ENCODE results near the gene TMEM53. TPM values are rescaled to one million over a fixed set of nuclear protein-coding genes. Genes with fewer than 3 reads are reported as not detected.
A peak's percentile ranks its signal among the peaks of the same experiment; 100 is the strongest.

Gene TMEM53
- polyA plus RNA-seq, 1 of the 3 experiments (the other 2 are of a cell fraction): 14.9 TPM

DNA sequence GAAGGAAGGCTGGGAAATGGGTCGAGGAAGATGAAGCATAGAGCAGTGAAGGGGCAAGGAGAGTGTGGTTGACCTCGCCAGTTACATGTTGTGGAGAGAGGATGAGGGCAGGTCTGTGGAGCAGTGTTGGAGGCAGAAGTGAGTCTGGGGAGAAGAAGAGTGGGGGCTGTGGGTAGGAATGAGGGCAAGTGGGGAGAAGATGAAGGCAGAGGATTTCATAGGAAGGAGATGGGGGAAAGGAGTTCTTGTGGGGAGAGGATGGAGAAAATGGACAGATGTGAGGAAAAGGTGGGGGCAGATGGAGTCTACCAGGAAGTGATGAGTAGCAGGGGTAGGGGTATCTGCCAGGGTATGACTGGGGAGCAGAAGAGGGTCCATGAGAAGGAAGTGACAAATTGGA lies 3.8 kb upstream of the TMEM53 start:
- no peak overlapping the region for H3K9ac ChIP-seq
- H4K20me1 ChIP-seq (ENCODE audit: insufficient read depth): no peaks in the 10 kb centered on the region
- H3K27me3 ChIP-seq (ENCODE audit: insufficient read depth): no peaks in the 10 kb centered on the region
- no peak overlapping the region for H3K4me3 ChIP-seq (ENCODE audit: low read depth in 2 of 2, low read length in 1 of 2)
- TF ChIP-seq FOXJ3 (CRISPR knock-in tag; IDR thresholded peaks at IDR 0.05) (no peak), JUND (IDR thresholded peaks at IDR 0.05) (no peak), FOSL2 (IDR thresholded peaks at IDR 0.05; ENCODE audit: borderline replicate concordance, low read depth) (no peak), RCOR1 (IDR thresholded peaks at IDR 0.05; ENCODE audit: low read length) (no peak), ELF1 (IDR thresholded peaks at IDR 0.05) (no peak), YY1 (IDR thresholded peaks at IDR 0.05; ENCODE audit: low read depth) (no peak), TCF12 (IDR thresholded peaks at IDR 0.05) (no peak), RXRA (IDR thresholded peaks at IDR 0.05; ENCODE audit: borderline replicate concordance, low read depth) (no peak)
- TF ChIP-seq, protein P1, sequence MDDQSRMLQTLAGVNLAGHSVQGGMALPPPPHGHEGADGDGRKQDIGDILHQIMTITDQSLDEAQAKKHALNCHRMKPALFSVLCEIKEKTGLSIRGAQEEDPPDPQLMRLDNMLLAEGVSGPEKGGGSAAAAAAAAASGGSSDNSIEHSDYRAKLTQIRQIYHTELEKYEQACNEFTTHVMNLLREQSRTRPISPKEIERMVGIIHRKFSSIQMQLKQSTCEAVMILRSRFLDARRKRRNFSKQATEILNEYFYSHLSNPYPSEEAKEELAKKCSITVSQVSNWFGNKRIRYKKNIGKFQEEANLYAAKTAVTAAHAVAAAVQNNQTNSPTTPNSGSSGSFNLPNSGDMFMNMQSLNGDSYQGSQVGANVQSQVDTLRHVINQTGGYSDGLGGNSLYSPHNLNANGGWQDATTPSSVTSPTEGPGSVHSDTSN (IDR thresholded peaks at IDR 0.05): no peak
- CTCF ChIA-PET: interaction anchor here (0.7 to 1.3 kb wide), 4 partner anchors 18 to 51 kb away, joined by 3 to 5 read pairs (median 4); no protein-coding TSS in a partner anchor
- no peak overlapping the region for H3K27ac ChIP-seq (ENCODE audit: low read depth in 2 of 2, low read length in 1 of 2)
- POLR2A ChIA-PET: interaction anchor here (0.5 kb wide), 1 partner anchor 69 kb away, joined by 3 read pairs; no protein-coding TSS in a partner anchor
- H3K4me2 ChIP-seq: no peak overlapping the region
- no peaks in the 10 kb centered on the region for H3F3A ChIP-seq (replicated peaks; ENCODE audit: insufficient read depth)
- peaks cover 4 to 14% of the 10 kb centered on the region in 2 experiments; a peak in 1 of 4 replicates for H3K4me1 ChIP-seq (ENCODE audit: control insufficient read depth in 1 of 2, insufficient read depth in 2 of 2, low read depth in 1 of 2, low read length in 1 of 2)
- no peak overlapping the region for H2AFZ ChIP-seq (ENCODE audit: low read depth)
- H3K9me3 ChIP-seq: no peaks in the 10 kb centered on the region
- no peaks in the 10 kb centered on the region for H3K9me2 ChIP-seq
- no peak for DNase-seq
- H3K36me3 ChIP-seq (replicated peaks in 1 of 2; ENCODE audit: control insufficient read depth in 1 of 2, insufficient read depth in 2 of 2, low read length in 1 of 2): no peaks in the 10 kb centered on the region
- peaks cover 6% of the 10 kb centered on the region; the same call in 1 of the 2 replicates for H3K79me2 ChIP-seq (ENCODE audit: insufficient read depth)
- WGBS (ENCODE audit: low lambda C conversion rate): 74% methylated on average over 2 of the region's 2 CpGs

DNA sequence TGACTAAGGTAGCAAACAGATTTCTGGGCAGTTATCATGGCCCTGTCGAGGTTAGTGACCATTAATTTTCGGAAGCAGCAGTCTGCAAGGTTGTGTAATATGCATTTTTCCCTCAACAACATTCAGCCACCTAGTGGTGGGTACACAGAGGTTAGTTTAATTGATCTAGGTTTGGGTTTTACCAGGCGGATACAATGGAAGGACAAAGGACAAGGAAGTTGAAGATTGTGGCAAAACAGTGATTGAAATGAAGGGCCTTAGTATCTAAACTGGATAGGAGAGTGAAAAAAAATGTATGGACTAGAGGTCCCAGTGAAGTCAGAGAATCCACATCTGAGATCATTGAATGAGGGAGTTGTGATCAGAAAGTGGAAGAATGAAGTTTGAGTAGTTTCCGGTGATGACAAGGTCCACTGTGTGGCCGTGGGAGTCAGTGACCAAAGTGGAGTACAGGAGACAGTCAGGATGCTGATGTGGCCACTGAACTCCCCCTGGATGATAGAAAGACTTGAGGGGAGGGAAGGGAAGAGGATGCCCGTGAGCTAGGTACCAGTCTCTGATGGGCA lies 3.0 kb upstream of the TMEM53 start:
- peaks cover 7 to 22% of the 10 kb centered on the region in 2 experiments; a peak in 1 of 4 replicates for H3K4me1 ChIP-seq (ENCODE audit: control insufficient read depth in 1 of 2, insufficient read depth in 2 of 2, low read depth in 1 of 2, low read length in 1 of 2)
- no peak overlapping the region for H3K27ac ChIP-seq (ENCODE audit: low read depth in 2 of 2, low read length in 1 of 2)
- H2AFZ ChIP-seq (ENCODE audit: low read depth): no peak overlapping the region
- H3K9me3 ChIP-seq: no peaks in the 10 kb centered on the region
- H3F3A ChIP-seq (replicated peaks; ENCODE audit: insufficient read depth): no peaks in the 10 kb centered on the region
- peaks cover 6% of the 10 kb centered on the region; the same call in 1 of the 2 replicates for H3K79me2 ChIP-seq (ENCODE audit: insufficient read depth)
- H3K9ac ChIP-seq: no peak overlapping the region
- no peaks in the 10 kb centered on the region for H3K27me3 ChIP-seq (ENCODE audit: insufficient read depth)
- no peaks in the 10 kb centered on the region for H3K36me3 ChIP-seq (replicated peaks in 1 of 2; ENCODE audit: control insufficient read depth in 1 of 2, insufficient read depth in 2 of 2, low read length in 1 of 2)
- no peak overlapping the region for H3K4me3 ChIP-seq (ENCODE audit: low read depth in 2 of 2, low read length in 1 of 2)
- H3K4me2 ChIP-seq: peak overlapping the region; percentile 21; the same call in 1 of the 2 replicates
- no peak for TF ChIP-seq FOSL2 (IDR thresholded peaks at IDR 0.05; ENCODE audit: borderline replicate concordance, low read depth)
- TF ChIP-seq RCOR1 (IDR thresholded peaks at IDR 0.05; ENCODE audit: low read length): no peak
- TF ChIP-seq EP300 (IDR thresholded peaks at IDR 0.05; ENCODE audit: borderline replicate concordance in 1 of 2, low read depth in 1 of 2, low read length in 1 of 2): no peak
- TF ChIP-seq NFIC (IDR thresholded peaks at IDR 0.05; ENCODE audit: borderline replicate concordance): no peak
- TF ChIP-seq, protein P2, sequence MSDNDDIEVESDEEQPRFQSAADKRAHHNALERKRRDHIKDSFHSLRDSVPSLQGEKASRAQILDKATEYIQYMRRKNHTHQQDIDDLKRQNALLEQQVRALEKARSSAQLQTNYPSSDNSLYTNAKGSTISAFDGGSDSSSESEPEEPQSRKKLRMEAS (IDR thresholded peaks at IDR 0.05; ENCODE audit: low read depth): no peak
- TF ChIP-seq RAD21 (IDR thresholded peaks at IDR 0.05; ENCODE audit: low read length): peak; percentile 51
- TF ChIP-seq SMC3 (IDR thresholded peaks at IDR 0.05; ENCODE audit: low read depth, low read length): peak; percentile 34; the same call in 1 of the 2 replicates
- TF ChIP-seq, protein P1 (IDR thresholded peaks at IDR 0.05): no peak
- no peak for TF ChIP-seq NRF1 (IDR thresholded peaks at IDR 0.05; ENCODE audit: low read depth, low read length)
- TF ChIP-seq, protein P3, sequence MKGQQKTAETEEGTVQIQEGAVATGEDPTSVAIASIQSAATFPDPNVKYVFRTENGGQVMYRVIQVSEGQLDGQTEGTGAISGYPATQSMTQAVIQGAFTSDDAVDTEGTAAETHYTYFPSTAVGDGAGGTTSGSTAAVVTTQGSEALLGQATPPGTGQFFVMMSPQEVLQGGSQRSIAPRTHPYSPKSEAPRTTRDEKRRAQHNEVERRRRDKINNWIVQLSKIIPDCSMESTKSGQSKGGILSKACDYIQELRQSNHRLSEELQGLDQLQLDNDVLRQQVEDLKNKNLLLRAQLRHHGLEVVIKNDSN (IDR thresholded peaks at IDR 0.05; ENCODE audit: borderline replicate concordance, low read depth): no peak
- no peak for TF ChIP-seq POLR2AphosphoS5 (IDR thresholded peaks at IDR 0.05; ENCODE audit: low read depth, low read length)
- TF ChIP-seq FOXJ3 (CRISPR knock-in tag; IDR thresholded peaks at IDR 0.05): no peak
- no peak for TF ChIP-seq CHD2 (IDR thresholded peaks at IDR 0.05; ENCODE audit: low read length, partially characterized antibody)
- TF ChIP-seq YY1 (IDR thresholded peaks at IDR 0.05; ENCODE audit: low read depth): no peak
- TF ChIP-seq, protein P4, sequence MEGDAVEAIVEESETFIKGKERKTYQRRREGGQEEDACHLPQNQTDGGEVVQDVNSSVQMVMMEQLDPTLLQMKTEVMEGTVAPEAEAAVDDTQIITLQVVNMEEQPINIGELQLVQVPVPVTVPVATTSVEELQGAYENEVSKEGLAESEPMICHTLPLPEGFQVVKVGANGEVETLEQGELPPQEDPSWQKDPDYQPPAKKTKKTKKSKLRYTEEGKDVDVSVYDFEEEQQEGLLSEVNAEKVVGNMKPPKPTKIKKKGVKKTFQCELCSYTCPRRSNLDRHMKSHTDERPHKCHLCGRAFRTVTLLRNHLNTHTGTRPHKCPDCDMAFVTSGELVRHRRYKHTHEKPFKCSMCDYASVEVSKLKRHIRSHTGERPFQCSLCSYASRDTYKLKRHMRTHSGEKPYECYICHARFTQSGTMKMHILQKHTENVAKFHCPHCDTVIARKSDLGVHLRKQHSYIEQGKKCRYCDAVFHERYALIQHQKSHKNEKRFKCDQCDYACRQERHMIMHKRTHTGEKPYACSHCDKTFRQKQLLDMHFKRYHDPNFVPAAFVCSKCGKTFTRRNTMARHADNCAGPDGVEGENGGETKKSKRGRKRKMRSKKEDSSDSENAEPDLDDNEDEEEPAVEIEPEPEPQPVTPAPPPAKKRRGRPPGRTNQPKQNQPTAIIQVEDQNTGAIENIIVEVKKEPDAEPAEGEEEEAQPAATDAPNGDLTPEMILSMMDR (IDR thresholded peaks at IDR 0.05): peak; percentile 60
- ChIA-PET CTCF (interaction anchor here (0.7 to 5.9 kb wide), 8 partner anchors 17 to 52 kb away, joined by 3 to 48 read pairs (median 4); no protein-coding TSS in a partner anchor), POLR2A (interaction anchor here (0.5 kb wide), 2 partner anchors 68 to 694 kb away, joined by 3 to 5 read pairs; no protein-coding TSS in a partner anchor)
- H4K20me1 ChIP-seq (ENCODE audit: insufficient read depth): no peaks in the 10 kb centered on the region
- WGBS (ENCODE audit: low lambda C conversion rate): 64% methylated on average over 6 of the region's 6 CpGs
- DNase-seq: peak; percentile 40
- H3K9me2 ChIP-seq: no peaks in the 10 kb centered on the region
